Urinary bladder (tissue), 4 donors: ENCODE results near the gene GJC3. TPM values are rescaled to one million over a fixed set of nuclear protein-coding genes. Genes with fewer than 3 reads are reported as not detected.
"Not testable (repeated sequence)": the region's sequence is repeated elsewhere in the genome, so short reads cannot be mapped to it uniquely, and the experiment has no call there.

Experiments
- DNase-seq: peaks from one replicate; pipeline ENCODE4 v3.0.0-alpha.2; 2015; ENCODE audit errors: extremely low spot score
- H3K27ac ChIP-seq: one replicate; pipeline ENCODE4 v1.5.1; 2013; ENCODE audit warnings: low read depth, mild to moderate bottlenecking, moderate library complexity
- H3K36me3 ChIP-seq: one replicate; pipeline ENCODE4 v1.6.1; 2013; ENCODE audit warnings: mild to moderate bottlenecking, moderate library complexity; ENCODE audit not compliant: insufficient read depth
- H3K4me1 ChIP-seq: one replicate; pipeline ENCODE4 v1.6.1; 2013; ENCODE audit warnings: mild to moderate bottlenecking, moderate library complexity; ENCODE audit not compliant: insufficient read depth
- H3K4me3 ChIP-seq: one replicate; pipeline ENCODE4 v1.5.1; 2013; ENCODE audit warnings: low read depth, low read length
- WGBS: extraction: QIAGEN DNeasy Blood & Tissue Kit; methylation state at CpG from one replicate; pipeline ENCODE4 v1.1.7; 2013; 5-methylcytosine and 5-hydroxymethylcytosine counted together
- polyA plus RNA-seq: library from polyadenylated mRNA; stranded (reverse); fragments of 200-250 nt; gene quantifications from one replicate; pipeline ENCODE4 v1.2.3, GENCODE V29; 2013
- total RNA-seq: library from RNA; depleted of rRNA; stranded (reverse); fragments of >200 nt; gene quantifications from one replicate; pipeline ENCODE4 v1.2.3, GENCODE V29; 2014
- donor health status: healthy with polysubstance abuse.
- donor health status: healthy.

The GJC3 gene
- total RNA-seq (not detected), polyA plus RNA-seq (0.14 TPM)

- H3K4me3 ChIP-seq = no peak within 1 kb of the TSS
- no peak within 1 kb of the TSS for H3K27ac ChIP-seq
- DNase-seq = peak; percentile 18
- H3K4me1 ChIP-seq = no peaks in the 10 kb centered on the region
- no peaks in the 10 kb centered on the region for H3K36me3 ChIP-seq
- WGBS = 19% methylated on average over 22 of the region's 22 CpGs
Measured at GRCh38 chr7:99928994-99929729, at the start of gene GJC3. Gene GJC3 (minus strand): TSS chr7:99929620. CDS start chr7:99929620, 0 bp downstream.

GRCh38 chr7:99976626-99977025 lies 47.2 kb upstream of the GJC3 start:
- 80% methylated on average over 13 of the region's 13 CpGs for WGBS
- no peak overlapping the region for H3K4me3 ChIP-seq
- H3K4me1 ChIP-seq = no peaks in the 10 kb centered on the region
- no peak for DNase-seq
- no peaks in the 10 kb centered on the region for H3K36me3 ChIP-seq
- H3K27ac ChIP-seq = no peak overlapping the region

GRCh38 chr7:99975782-99976521 lies 46.5 kb upstream of the GJC3 start, which contains the start of gene AZGP1:
Gene AZGP1 (minus strand): TSS chr7:99976031. CDS start chr7:99976020, 11 bp downstream.
- WGBS = 63% methylated on average over 5 of the region's 5 CpGs
- Histone ChIP-seq H3K4me1 (no peaks in the 10 kb centered on the region), H3K36me3 (no peaks in the 10 kb centered on the region), H3K4me3 (no peak within 1 kb of the TSS), H3K27ac (no peak within 1 kb of the TSS)
- no peak for DNase-seq

- no peaks in the 10 kb centered on the region for H3K4me1 ChIP-seq
- H3K27ac ChIP-seq = no peak overlapping the region
- H3K36me3 ChIP-seq = no peaks in the 10 kb centered on the region
- DNase-seq = no peak
- no peak overlapping the region for H3K4me3 ChIP-seq
- 34% methylated on average over 1 of the region's 1 CpG for WGBS
Measured at GRCh38 chr7:99974681-99975080, 45.3 kb upstream of the GJC3 start.

- H3K27ac ChIP-seq, H3K36me3 ChIP-seq, DNase-seq, H3K4me3 ChIP-seq, H3K4me1 ChIP-seq: not testable (repeated sequence)
- WGBS = 71% methylated on average over 7 of the region's 7 CpGs
Measured at GRCh38 chr7:99973817-99974216, 44.4 kb upstream of the GJC3 start.

- no peaks in the 10 kb centered on the region for H3K36me3 ChIP-seq
- no peak overlapping the region for H3K4me3 ChIP-seq
- no peak for DNase-seq
- H3K4me1 ChIP-seq = no peaks in the 10 kb centered on the region
- WGBS = 70% methylated on average over 4 of the region's 4 CpGs
- no peak overlapping the region for H3K27ac ChIP-seq
Measured at GRCh38 chr7:99971242-99971641, 41.8 kb upstream of the GJC3 start.

- WGBS = 19% methylated on average over 1 of the region's 1 CpG
- H3K36me3 ChIP-seq, DNase-seq, H3K4me3 ChIP-seq, H3K27ac ChIP-seq, H3K4me1 ChIP-seq: not testable (repeated sequence)
Measured at GRCh38 chr7:99969813-99970212, 40.4 kb upstream of the GJC3 start.

- Histone ChIP-seq H3K4me1 (no peaks in the 10 kb centered on the region), H3K36me3 (no peaks in the 10 kb centered on the region), H3K27ac (no peak overlapping the region), H3K4me3 (no peak overlapping the region)
- no peak for DNase-seq
- WGBS = 86% methylated on average over 3 of the region's 3 CpGs
Measured at GRCh38 chr7:99969298-99969697, 39.9 kb upstream of the GJC3 start.

GRCh38 chr7:99958564-99959227 lies 29.3 kb upstream of the GJC3 start:
- no peak overlapping the region for H3K4me3 ChIP-seq
- H3K36me3 ChIP-seq = no peaks in the 10 kb centered on the region
- no peak overlapping the region for H3K27ac ChIP-seq
- H3K4me1 ChIP-seq = no peaks in the 10 kb centered on the region
- no peak for DNase-seq
- 68% methylated on average over 9 of the region's 9 CpGs for WGBS

- no peaks in the 10 kb centered on the region for H3K36me3 ChIP-seq
- no peak overlapping the region for H3K4me3 ChIP-seq
- H3K4me1 ChIP-seq = no peaks in the 10 kb centered on the region
- no peak overlapping the region for H3K27ac ChIP-seq
- no peak for DNase-seq
- WGBS = 83% methylated on average over 6 of the region's 6 CpGs
Measured at GRCh38 chr7:99955247-99955646, 25.8 kb upstream of the GJC3 start.

GRCh38 chr7:99954643-99955042 lies 25.2 kb upstream of the GJC3 start:
- H3K4me3 ChIP-seq, H3K27ac ChIP-seq, H3K36me3 ChIP-seq, H3K4me1 ChIP-seq, DNase-seq: not testable (repeated sequence)
- 91% methylated on average over 7 of the region's 7 CpGs for WGBS

GRCh38 chr7:99953649-99954048 lies 24.2 kb upstream of the GJC3 start:
- Histone ChIP-seq H3K27ac (no peak overlapping the region), H3K4me1 (no peaks in the 10 kb centered on the region), H3K4me3 (no peak overlapping the region), H3K36me3 (no peaks in the 10 kb centered on the region)
- 76% methylated on average over 3 of the region's 3 CpGs for WGBS
- DNase-seq = no peak

- H3K4me1 ChIP-seq, H3K27ac ChIP-seq, H3K36me3 ChIP-seq, DNase-seq, H3K4me3 ChIP-seq: not testable (repeated sequence)
- WGBS = 79% methylated on average over 4 of the region's 4 CpGs
Measured at GRCh38 chr7:99952649-99953048, 23.2 kb upstream of the GJC3 start.

GRCh38 chr7:99950819-99951218 lies 21.4 kb upstream of the GJC3 start:
- not testable (repeated sequence) for DNase-seq, H3K4me1 ChIP-seq, H3K27ac ChIP-seq, H3K4me3 ChIP-seq, H3K36me3 ChIP-seq
- 91% methylated on average over 6 of the region's 6 CpGs for WGBS
